ENCODE data around the gene PAPPA2. TPM values are rescaled to one million over a fixed set of nuclear protein-coding genes. Genes with fewer than 3 reads are reported as not detected.

Gene PAPPA2
- total and polyA plus RNA-seq, 2 of the 8 experiments (the other 6 are each of a cell fraction or from before 2014, with no cell fraction given): 0.08 to 0.88 TPM

DNA sequence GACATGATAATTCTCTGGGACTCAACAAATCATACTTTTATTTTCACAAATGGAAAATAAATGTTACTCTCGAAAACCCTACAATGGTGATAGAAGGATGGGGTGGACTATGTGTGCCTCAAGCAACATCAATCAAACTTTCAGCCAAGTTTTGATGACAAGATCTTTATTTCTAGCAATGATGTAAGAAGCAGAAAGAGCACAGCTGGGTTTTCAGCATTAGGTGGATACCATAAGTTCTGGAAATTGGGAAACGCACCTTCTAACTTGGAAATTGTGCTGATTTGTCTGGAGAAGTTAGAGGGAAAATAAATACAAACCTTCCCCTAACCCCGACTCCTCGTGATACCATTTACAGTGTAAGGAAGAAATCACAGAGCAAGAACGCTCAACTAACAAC lies 320.3 kb downstream of the PAPPA2 start:
- H2BK20ac ChIP-seq (ENCODE audit: low read length): no peak overlapping the region

More for the DNA sequence above, 320.3 kb downstream of the PAPPA2 start:
- FAIRE-seq (no peak), DNase-seq (ENCODE audit: low read depth in 1 of 2, low spot score in 2 of 2) (no peak)
- no peak overlapping the region for H2BK12ac ChIP-seq (ENCODE audit: low read depth, low read length)
- H3K18ac ChIP-seq (ENCODE audit: extremely low read depth, low read length): no peak overlapping the region
- no peak overlapping the region for H2AK5ac ChIP-seq (ENCODE audit: low read depth, low read length)
- no peak for TF ChIP-seq FOSL1 (IDR thresholded peaks at IDR 0.05; ENCODE audit: insufficient read depth, low read depth, low read length)
- no peak for TF ChIP-seq BCL11A (IDR thresholded peaks at IDR 0.05; ENCODE audit: low read depth in 2 of 2, low read length in 2 of 2)
- no peak overlapping the region for H3K56ac ChIP-seq (replicated peaks; ENCODE audit: insufficient read length, low read depth, low read length)
- no peaks in the 10 kb centered on the region for H3K36me3 ChIP-seq (ENCODE audit: control insufficient read depth in 2 of 4, insufficient read depth in 4 of 4, low read length in 3 of 4)
- no peak overlapping the region for H3K4ac ChIP-seq (replicated peaks; ENCODE audit: insufficient read length, low read depth, low read length)
- WGBS, 2 experiments (ENCODE audit: extremely low coverage in 1 of 2, insufficient coverage in 1 of 2, insufficient read length in 1 of 2, insufficient replicate concordance in 2 of 2, low coverage in 1 of 2, low lambda C conversion rate in 2 of 2, missing lambda C conversion rate in 1 of 2): 74% methylated on average over 5 of the region's 5 CpGs; no CpG with 5 or more reads in 1 of the 2 experiments
- H3K23me2 ChIP-seq (ENCODE audit: low read depth, low read length): no peaks in the 10 kb centered on the region
- H3K27ac ChIP-seq (ENCODE audit: low read depth, low read length): no peak overlapping the region
- no peaks in the 10 kb centered on the region for H3K79me1 ChIP-seq (ENCODE audit: low read depth, low read length)
- POLR2A ChIA-PET (ENCODE audit: partially characterized antibody): no interaction called here
- CTCF ChIA-PET (ENCODE audit: partially characterized antibody): no interaction called here
- H3K4me3 ChIP-seq (ENCODE audit: extremely low read depth in 1 of 4, insufficient read depth in 2 of 4, low read depth in 3 of 4, low read length in 4 of 4): no peak overlapping the region
- no peaks in the 10 kb centered on the region for H3K4me1 ChIP-seq (replicated peaks in 1 of 4; ENCODE audit: control insufficient read depth in 3 of 4, insufficient read depth in 4 of 4, low read length in 3 of 4)
- H3K27me3 ChIP-seq (replicated peaks in 1 of 4; ENCODE audit: control insufficient read depth in 3 of 4, extremely low read depth in 1 of 4, insufficient read depth in 3 of 4, low read length in 3 of 4): no peaks in the 10 kb centered on the region
- no peak overlapping the region for H2BK120ac ChIP-seq (replicated peaks; ENCODE audit: low read depth, low read length)
- no peaks in the 10 kb centered on the region for H3K9me3 ChIP-seq (ENCODE audit: insufficient read depth in 2 of 2, low read depth in 1 of 2, low read length in 1 of 2)
- no peak overlapping the region for H4K5ac ChIP-seq (ENCODE audit: insufficient read length, low read depth, low read length)
- no peak overlapping the region for H4K91ac ChIP-seq (replicated peaks; ENCODE audit: insufficient read length, low read length)
- no peak overlapping the region for H4K8ac ChIP-seq (ENCODE audit: extremely low read depth, insufficient read depth, low read length)
- H3K14ac ChIP-seq (ENCODE audit: insufficient read length): no peak overlapping the region
- H3K79me2 ChIP-seq (ENCODE audit: control insufficient read depth in 1 of 2, insufficient read depth in 2 of 2, low read length in 2 of 2): no peaks in the 10 kb centered on the region
- H3K4me2 ChIP-seq (ENCODE audit: insufficient read depth in 1 of 2, low read depth in 2 of 2, low read length in 2 of 2): no peak overlapping the region
- no peak overlapping the region for H3K23ac ChIP-seq (ENCODE audit: insufficient read length)
- no peak overlapping the region for H2BK5ac ChIP-seq (ENCODE audit: low read depth, low read length)
- H2BK15ac ChIP-seq (ENCODE audit: low read length): no peak overlapping the region
- no peaks in the 10 kb centered on the region for H4K20me1 ChIP-seq (replicated peaks in 1 of 2; ENCODE audit: control insufficient read depth in 1 of 2, insufficient read depth in 2 of 2, low read length in 2 of 2)
- no peak overlapping the region for H2AFZ ChIP-seq (ENCODE audit: low read length)
- no peak overlapping the region for H3K9ac ChIP-seq (replicated peaks in 1 of 4; ENCODE audit: extremely low read depth in 1 of 4, low read depth in 3 of 4, low read length in 3 of 4)
